PC-3 (cell line): ENCODE measurements around the gene KRT5. TPM values are rescaled to one million over a fixed set of nuclear protein-coding genes. Genes with fewer than 3 reads are reported as not detected.

Experiments
- ATAC-seq: fragments of 200-7000 bp; cut with Tn5 transposase; 2 replicates; pipeline ENCODE4 v1.9.1; 2020; ENCODE audit warnings: mild to moderate bottlenecking, moderate library complexity
- BruUV-seq: library from RNA; stranded (reverse); fragments of 400-500 nt; replicated peaks from 2 replicates; lab custom pipeline; 2021; lab: Mats Ljungman, UMichigan
- CTCF ChIA-PET: fragments of 300-600 bp; sonication (Branson Sonifier 250); formaldehyde crosslinking; loops from one replicate; lab custom pipeline; 2022; ENCODE audit warnings: antibody characterized with exemption; lab: Charles Lee
- POLR2A ChIA-PET: fragments of 300-600 bp; sonication (Branson Sonifier 250); formaldehyde crosslinking; loops from one replicate; lab custom pipeline; 2022; ENCODE audit warnings: antibody characterized with exemption; ENCODE audit not compliant: unreplicated experiment; lab: Charles Lee
- DNase-seq: peaks from one replicate; pipeline ENCODE4 v3.0.0-alpha.2; 2015
- H2AFZ ChIP-seq: fragments of 300-600 bp; sonication (generic); 2 replicates; pipeline ENCODE4 v1.6.0; 2016; ENCODE audit warnings: antibody characterized with exemption, low read length
- H3F3A ChIP-seq: fragments of 300-600 bp; sonication (generic); one replicate; pipeline ENCODE4 v1.6.0; 2017; ENCODE audit warnings: antibody characterized with exemption, low read length, control low read depth, mild to moderate bottlenecking; ENCODE audit not compliant: unreplicated experiment
- H3K27ac ChIP-seq: fragments of 300-600 bp; sonication (generic); 2 replicates; pipeline ENCODE4 v1.5.1; 2016; ENCODE audit warnings: mild to moderate bottlenecking, low read length
- H3K27me3 ChIP-seq: fragments of 300-600 bp; sonication (generic); 2 replicates; pipeline ENCODE4 v1.6.1; 2016; ENCODE audit warnings: low read length, mixed read lengths
- H3K36me3 ChIP-seq: fragments of 300-600 bp; sonication (generic); 2 replicates; pipeline ENCODE4 v1.6.1; 2016; ENCODE audit warnings: low read depth, mixed run types, low read length, mixed read lengths
- H3K4me1 ChIP-seq: fragments of 300-600 bp; sonication (generic); 2 replicates; pipeline ENCODE4 v1.5.1; 2016; ENCODE audit warnings: low read length; ENCODE audit not compliant: insufficient read depth
- H3K4me2 ChIP-seq: fragments of 300-600 bp; sonication (generic); 2 replicates; pipeline ENCODE4 v1.6.0; 2016; ENCODE audit warnings: low read length
- H3K4me3 ChIP-seq: fragments of 300-600 bp; sonication (generic); 2 replicates; pipeline ENCODE4 v1.5.1; 2016; ENCODE audit warnings: mild to moderate bottlenecking, low read length, mixed read lengths
- H3K79me2 ChIP-seq: fragments of 300-600 bp; sonication (generic); 2 replicates; pipeline ENCODE4 v1.6.1; 2017; ENCODE audit warnings: low read length, mixed read lengths
- H3K9ac ChIP-seq: fragments of 300-600 bp; sonication (generic); 2 replicates; pipeline ENCODE4 v1.6.0; 2016; ENCODE audit warnings: mild to moderate bottlenecking, low read length
- H3K9me2 ChIP-seq: fragments of 300-600 bp; sonication (generic); replicated peaks from 2 replicates; pipeline ENCODE4 v1.6.1; 2016; ENCODE audit warnings: mixed run types, low read length, mixed read lengths
- H3K9me3 ChIP-seq: fragments of 300-600 bp; sonication (generic); 2 replicates; pipeline ENCODE4 v1.6.1; 2016; ENCODE audit warnings: low read length, mixed read lengths
- H4K20me1 ChIP-seq: fragments of 300-600 bp; sonication (generic); 2 replicates; pipeline ENCODE4 v1.6.1; 2016; ENCODE audit warnings: low read length, mixed read lengths
- CTCF ChIP-seq: fragments of 300-600 bp; sonication (generic); conservative IDR thresholded peaks from 2 replicates; pipeline ENCODE4 v1.5.1; 2017; ENCODE audit warnings: antibody characterized with exemption, low read depth, mild to moderate bottlenecking, low read length
- EZH2 ChIP-seq: fragments of 300-600 bp; sonication (generic); IDR thresholded peaks from one replicate; pipeline ENCODE4 v1.6.1; 2017; ENCODE audit warnings: antibody characterized with exemption, mild to moderate bottlenecking, low read length; ENCODE audit not compliant: unreplicated experiment
- EZH2phosphoT487 ChIP-seq: fragments of 300-600 bp; sonication (generic); IDR thresholded peaks from 2 replicates; pipeline ENCODE4 v1.6.1; 2018; ENCODE audit warnings: mild to moderate bottlenecking, antibody characterized with exemption, low read length, borderline replicate concordance
- intact Hi-C: fragments of 100-400 bp; cut with micrococcal nuclease; formaldehyde crosslinking; loops from 2 replicates; pipeline ENCODE4 v1.9.0; 2023
- total RNA-seq: library from RNA; depleted of rRNA; stranded (reverse); fragments of >200 nt; gene quantifications from 2 replicates; pipeline ENCODE4 v1.2.3, GENCODE V29; 2014

The KRT5 gene
- total RNA-seq, 1 experiment from 2014 or later, result not detected

- BruUV-seq, result no TSS peak
- intact Hi-C loops, result no loop called here
Measured at GRCh38 chr12:52555577-52555976, 35.4 kb upstream of the KRT5 start.

GRCh38 chr12:52552681-52553195 lies 32.5 kb upstream of the KRT5 start, which contains the start of gene KRT71:
TSS of gene KRT71 (minus strand) at chr12:52553145. CDS start at chr12:52553077, 68 bp downstream.
- Histone ChIP-seq H3K27ac (no peak within 1 kb of the TSS), H3K36me3 (no peaks in the 10 kb centered on the region), H3K79me2 (no peaks in the 10 kb centered on the region), H3K9ac (no peak within 1 kb of the TSS), H3K4me2 (no peak within 1 kb of the TSS), H3K9me3 (no peaks in the 10 kb centered on the region), H3F3A (no peaks in the 10 kb centered on the region), H3K27me3 (peaks cover 48% of the 10 kb centered on the region), H3K4me1 (no peaks in the 10 kb centered on the region), H3K9me2 (no peaks in the 10 kb centered on the region), H3K4me3 (no peak within 1 kb of the TSS), H2AFZ (no peak within 1 kb of the TSS), H4K20me1 (no peaks in the 10 kb centered on the region)
- POLR2A ChIA-PET, result no interaction called here
- TF ChIP-seq CTCF, result no peak
- intact Hi-C loops, result no loop called here
- CTCF ChIA-PET, result no interaction called here
- ATAC-seq (no peak), DNase-seq (no peak)
- BruUV-seq, result no TSS peak

More at GRCh38 chr12:52555577-52555976, 35.4 kb upstream of the KRT5 start:
- Histone ChIP-seq H4K20me1 (no peaks in the 10 kb centered on the region), H3K4me1 (no peaks in the 10 kb centered on the region), H3K9me2 (no peaks in the 10 kb centered on the region), H3K4me2 (no peak overlapping the region), H3K9me3 (no peaks in the 10 kb centered on the region), H3K27ac (no peak overlapping the region), H3K4me3 (no peak overlapping the region), H3K27me3 (peaks cover 54% of the 10 kb centered on the region), H3K79me2 (no peaks in the 10 kb centered on the region), H3F3A (no peaks in the 10 kb centered on the region), H3K9ac (no peak overlapping the region), H3K36me3 (no peaks in the 10 kb centered on the region), H2AFZ (no peak overlapping the region)
- CTCF ChIA-PET, result no interaction called here
- POLR2A ChIA-PET, result no interaction called here
- ATAC-seq (no peak), DNase-seq (no peak)
- no peak for TF ChIP-seq EZH2
- TF ChIP-seq EZH2phosphoT487, result no peak
- no peak for TF ChIP-seq CTCF

GRCh38 chr12:52552055-52552454 lies 31.9 kb upstream of the KRT5 start:
- H2AFZ ChIP-seq, result no peak overlapping the region
- no peaks in the 10 kb centered on the region for H4K20me1 ChIP-seq
- no TSS peak for BruUV-seq
- H3K9me3 ChIP-seq, result no peaks in the 10 kb centered on the region
- intact Hi-C loops, result no loop called here
- TF ChIP-seq EZH2, result no peak
- TF ChIP-seq CTCF, result no peak
- no peak for TF ChIP-seq EZH2phosphoT487
- no peak overlapping the region for H3K4me3 ChIP-seq
- H3K9ac ChIP-seq, result no peak overlapping the region
- ATAC-seq (no peak), DNase-seq (no peak)
- H3K9me2 ChIP-seq, result no peaks in the 10 kb centered on the region
- ChIA-PET CTCF (no interaction called here), POLR2A (no interaction called here)
- H3K4me1 ChIP-seq, result no peaks in the 10 kb centered on the region
- H3K4me2 ChIP-seq, result no peak overlapping the region
- peaks cover 45% of the 10 kb centered on the region for H3K27me3 ChIP-seq
- H3K27ac ChIP-seq, result no peak overlapping the region
- no peaks in the 10 kb centered on the region for H3F3A ChIP-seq
- H3K36me3 ChIP-seq, result no peaks in the 10 kb centered on the region
- no peaks in the 10 kb centered on the region for H3K79me2 ChIP-seq
